PFSK-1 (cell line): ENCODE data around the gene AJUBA.

Source experiments
- FOXP2 ChIP-seq: optimal IDR thresholded peaks from 2 replicates; pipeline ENCODE3; 2011; ENCODE audit warnings: borderline replicate concordance, control low read depth, inconsistent platforms; ENCODE audit not compliant: insufficient read depth; ENCODE audit errors: extremely low read length, extremely low read depth
- POLR2AphosphoS5 ChIP-seq: IDR thresholded peaks from 2 replicates; pipeline ENCODE4 v1.6.1; 2012; ENCODE audit warnings: low read depth, mild to moderate bottlenecking, control low read depth, low read length, moderate library complexity
- SIN3A ChIP-seq: IDR thresholded peaks from 2 replicates; pipeline ENCODE4 v1.6.1; 2012; ENCODE audit warnings: mild to moderate bottlenecking, low read length, moderate library complexity, borderline replicate concordance; ENCODE audit not compliant: insufficient read depth
- TAF1 ChIP-seq: IDR thresholded peaks from 2 replicates; pipeline ENCODE4 v1.6.1; 2012; ENCODE audit warnings: low read length, control low read depth, borderline replicate concordance; ENCODE audit not compliant: insufficient read depth
- TF ChIP-seq, protein P1 (sequence below), 2 experiments: IDR thresholded peaks; 2 replicates each; pipeline versions ENCODE4 v1.6.1 to v1.8.0; 2011 to 2012; ENCODE audit warnings: low read depth in 2 of 2, low read length in 2 of 2, control low read depth in 1 of 2, inconsistent platforms in 1 of 2, mild to moderate bottlenecking in 1 of 2, moderate library complexity in 1 of 2; ENCODE audit not compliant: insufficient read depth in 1 of 2

AJUBA gene

DNA sequence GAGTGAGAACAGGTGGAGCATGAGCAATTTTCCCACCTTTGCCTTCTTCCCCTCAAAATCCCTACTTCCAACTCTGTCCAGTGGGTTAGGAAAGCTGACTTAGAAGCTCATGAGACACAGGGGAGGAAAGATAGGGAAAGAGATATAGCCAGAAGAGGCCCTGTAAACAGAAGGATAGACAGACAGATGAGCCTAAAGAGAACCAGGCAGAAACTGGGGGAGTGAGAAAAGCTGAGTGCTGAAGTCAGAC is 5.0 kb downstream of the AJUBA start:
- TF ChIP-seq, protein P1, sequence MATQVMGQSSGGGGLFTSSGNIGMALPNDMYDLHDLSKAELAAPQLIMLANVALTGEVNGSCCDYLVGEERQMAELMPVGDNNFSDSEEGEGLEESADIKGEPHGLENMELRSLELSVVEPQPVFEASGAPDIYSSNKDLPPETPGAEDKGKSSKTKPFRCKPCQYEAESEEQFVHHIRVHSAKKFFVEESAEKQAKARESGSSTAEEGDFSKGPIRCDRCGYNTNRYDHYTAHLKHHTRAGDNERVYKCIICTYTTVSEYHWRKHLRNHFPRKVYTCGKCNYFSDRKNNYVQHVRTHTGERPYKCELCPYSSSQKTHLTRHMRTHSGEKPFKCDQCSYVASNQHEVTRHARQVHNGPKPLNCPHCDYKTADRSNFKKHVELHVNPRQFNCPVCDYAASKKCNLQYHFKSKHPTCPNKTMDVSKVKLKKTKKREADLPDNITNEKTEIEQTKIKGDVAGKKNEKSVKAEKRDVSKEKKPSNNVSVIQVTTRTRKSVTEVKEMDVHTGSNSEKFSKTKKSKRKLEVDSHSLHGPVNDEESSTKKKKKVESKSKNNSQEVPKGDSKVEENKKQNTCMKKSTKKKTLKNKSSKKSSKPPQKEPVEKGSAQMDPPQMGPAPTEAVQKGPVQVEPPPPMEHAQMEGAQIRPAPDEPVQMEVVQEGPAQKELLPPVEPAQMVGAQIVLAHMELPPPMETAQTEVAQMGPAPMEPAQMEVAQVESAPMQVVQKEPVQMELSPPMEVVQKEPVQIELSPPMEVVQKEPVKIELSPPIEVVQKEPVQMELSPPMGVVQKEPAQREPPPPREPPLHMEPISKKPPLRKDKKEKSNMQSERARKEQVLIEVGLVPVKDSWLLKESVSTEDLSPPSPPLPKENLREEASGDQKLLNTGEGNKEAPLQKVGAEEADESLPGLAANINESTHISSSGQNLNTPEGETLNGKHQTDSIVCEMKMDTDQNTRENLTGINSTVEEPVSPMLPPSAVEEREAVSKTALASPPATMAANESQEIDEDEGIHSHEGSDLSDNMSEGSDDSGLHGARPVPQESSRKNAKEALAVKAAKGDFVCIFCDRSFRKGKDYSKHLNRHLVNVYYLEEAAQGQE (IDR thresholded peaks at IDR 0.05; ENCODE audit: insufficient read depth in 1 of 2, low read depth in 2 of 2, low read length in 2 of 2), result no peak
- TF ChIP-seq FOXP2 (no peak), SIN3A (no peak)

- no peak for TF ChIP-seq POLR2AphosphoS5
- TF ChIP-seq SIN3A, result no peak
- TF ChIP-seq, protein P1 (IDR thresholded peaks at IDR 0.05; ENCODE audit: insufficient read depth in 1 of 2, low read depth in 2 of 2, low read length in 2 of 2), result no peak
- TF ChIP-seq TAF1, result no peak
- no peak for TF ChIP-seq FOXP2
These were observed 5.5 kb downstream of the AJUBA start for GRCh38 chr14:22976620-22977433.

GRCh38 chr14:22974530-22975313 is 7.6 kb downstream of the AJUBA start:
- TF ChIP-seq SIN3A (no peak), POLR2AphosphoS5 (no peak), TAF1 (no peak), FOXP2 (no peak)
- TF ChIP-seq, protein P1 (IDR thresholded peaks at IDR 0.05; ENCODE audit: insufficient read depth in 1 of 2, low read depth in 2 of 2, low read length in 2 of 2), result no peak

DNA sequence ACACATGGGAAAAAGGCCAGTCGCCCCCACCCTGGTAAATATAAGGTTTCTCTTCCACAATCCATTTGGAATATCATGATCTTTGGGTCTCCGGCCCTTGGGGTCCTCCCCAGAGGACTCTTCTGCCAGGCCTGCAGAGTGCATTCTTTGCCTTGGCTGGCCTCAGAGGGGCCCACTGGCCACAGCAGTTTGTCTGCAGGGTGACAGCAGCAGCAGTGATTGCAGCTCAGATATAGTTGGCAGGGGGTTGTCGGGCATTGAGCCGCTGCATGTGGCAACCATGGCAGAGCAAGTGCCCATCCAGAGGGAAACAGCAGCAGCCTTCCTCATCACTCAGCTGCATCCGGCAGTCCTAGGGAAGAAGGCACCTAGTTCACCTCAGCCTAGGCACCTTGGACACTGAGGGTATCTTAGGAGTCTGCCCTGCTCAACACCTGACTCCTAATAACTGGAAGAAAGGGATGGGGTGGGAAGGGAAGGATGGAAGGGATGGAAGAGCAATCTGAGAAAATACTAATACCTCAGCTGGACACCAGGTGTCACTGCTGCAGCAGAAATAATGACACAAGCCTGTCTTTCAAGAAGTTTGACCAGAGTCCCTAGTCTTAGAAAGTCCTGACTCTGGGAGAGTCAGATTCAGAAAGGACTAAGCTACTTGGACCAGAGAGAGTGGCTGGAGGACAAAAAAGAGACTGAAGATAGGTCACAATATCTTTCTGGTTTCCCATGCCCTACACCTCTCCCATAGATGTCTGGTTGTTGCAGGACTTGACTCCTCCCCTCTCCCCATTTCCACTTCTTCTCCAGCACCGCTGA is 8.9 kb downstream of the AJUBA start:
- TF ChIP-seq FOXP2 (no peak), TAF1 (no peak), SIN3A (no peak), POLR2AphosphoS5 (no peak)
- TF ChIP-seq, protein P1 (IDR thresholded peaks at IDR 0.05; ENCODE audit: insufficient read depth in 1 of 2, low read depth in 2 of 2, low read length in 2 of 2), result no peak
